ENCODE results near the gene ARHGAP6. TPM values are rescaled to one million over a fixed set of nuclear protein-coding genes. Genes with fewer than 3 reads are reported as not detected.

Gene ARHGAP6
- total RNA-seq, 1 donor from 2014 or later = 4.9 TPM

DNA sequence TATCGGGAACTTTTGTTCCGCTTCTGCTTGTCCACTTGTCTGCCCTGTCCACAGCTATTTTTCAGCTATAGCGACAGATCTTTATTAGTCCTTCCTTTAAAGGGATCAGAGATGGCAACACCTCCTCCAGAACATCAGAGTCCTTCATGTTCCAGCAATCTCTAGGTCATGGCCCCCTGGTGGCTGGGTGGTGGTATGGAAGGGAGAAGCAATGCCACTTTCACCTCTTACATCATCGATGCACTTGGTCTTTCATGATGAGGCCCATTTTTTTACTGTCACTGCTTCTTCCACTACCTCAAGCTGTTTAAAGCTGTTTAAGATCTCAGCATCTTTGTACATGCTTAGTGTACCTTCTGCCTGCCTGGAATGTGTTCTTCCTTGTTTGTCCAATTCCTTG, 106.7 kb downstream of the ARHGAP6 start:
- TF ChIP-seq CTCF (conservative IDR thresholded peaks at IDR 0.05; ENCODE audit: low read depth, low read length) = peak; percentile 52
- H3K4me3 ChIP-seq (ENCODE audit: low read depth, low read length) = no peak overlapping the region
- no peak for DNase-seq (ENCODE audit: low read depth)

DNA sequence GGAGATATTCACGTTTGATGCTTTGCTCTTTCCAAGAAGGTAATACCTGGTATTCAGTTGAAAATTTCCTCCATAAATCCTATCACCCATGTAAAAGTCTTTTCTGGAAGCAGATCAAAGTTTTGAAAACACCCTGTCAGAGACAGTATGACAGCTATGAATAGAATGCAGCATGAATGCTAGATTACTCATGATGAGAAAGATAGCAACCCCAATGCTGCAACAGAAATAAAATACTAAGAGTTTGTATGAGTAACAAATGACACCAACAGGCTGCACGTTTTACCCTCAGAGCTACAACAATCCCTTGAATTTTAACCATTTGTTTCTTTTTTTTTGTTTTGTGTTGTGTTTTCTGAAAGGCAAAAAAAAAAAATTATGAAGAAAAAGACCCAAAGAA, 108.6 kb downstream of the ARHGAP6 start:
- no peak for DNase-seq (ENCODE audit: low read depth)
- TF ChIP-seq CTCF (conservative IDR thresholded peaks at IDR 0.05; ENCODE audit: low read depth, low read length) = no peak
- H3K4me3 ChIP-seq (ENCODE audit: low read depth, low read length) = no peak overlapping the region

GRCh38 chrX:11555759-11556158, 110.0 kb downstream of the ARHGAP6 start:
- TF ChIP-seq CTCF (conservative IDR thresholded peaks at IDR 0.05; ENCODE audit: low read depth, low read length) = no peak
- DNase-seq (ENCODE audit: low read depth) = no peak
- no peak overlapping the region for H3K4me3 ChIP-seq (ENCODE audit: low read depth, low read length)

DNA sequence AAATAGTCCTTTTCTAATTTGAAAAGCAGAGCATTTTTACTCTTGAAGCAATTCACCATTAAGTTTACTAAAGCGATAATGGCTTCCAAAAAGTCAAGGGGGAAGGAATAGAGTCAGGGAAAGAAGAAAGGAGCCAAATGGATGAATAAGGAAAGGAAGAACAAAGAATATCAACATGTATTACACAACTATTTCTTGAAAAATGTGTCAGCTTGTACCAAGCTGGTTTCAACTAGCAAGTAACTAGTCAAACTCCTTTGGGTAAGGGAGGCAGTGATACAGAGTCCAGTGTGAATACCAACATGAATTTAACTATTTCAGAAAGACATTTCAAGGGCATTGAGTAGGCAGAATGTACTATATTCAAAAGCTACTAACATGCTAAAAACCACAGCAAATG, 112.1 kb downstream of the ARHGAP6 start:
- DNase-seq (ENCODE audit: low read depth) = no peak
- H3K4me3 ChIP-seq (ENCODE audit: low read depth, low read length) = no peak overlapping the region
- TF ChIP-seq CTCF (conservative IDR thresholded peaks at IDR 0.05; ENCODE audit: low read depth, low read length) = no peak

- no peak for DNase-seq (ENCODE audit: low read depth)
- no peak for TF ChIP-seq CTCF (conservative IDR thresholded peaks at IDR 0.05; ENCODE audit: low read depth, low read length)
- H3K4me3 ChIP-seq (ENCODE audit: low read depth, low read length) = no peak overlapping the region
These were observed 114.6 kb downstream of the ARHGAP6 start for GRCh38 chrX:11551151-11551550.

- DNase-seq (ENCODE audit: low read depth) = no peak
- no peak for TF ChIP-seq CTCF (conservative IDR thresholded peaks at IDR 0.05; ENCODE audit: low read depth, low read length)
- no peak overlapping the region for H3K4me3 ChIP-seq (ENCODE audit: low read depth, low read length)
These were observed 118.8 kb downstream of the ARHGAP6 start for GRCh38 chrX:11546917-11547316.

DNA sequence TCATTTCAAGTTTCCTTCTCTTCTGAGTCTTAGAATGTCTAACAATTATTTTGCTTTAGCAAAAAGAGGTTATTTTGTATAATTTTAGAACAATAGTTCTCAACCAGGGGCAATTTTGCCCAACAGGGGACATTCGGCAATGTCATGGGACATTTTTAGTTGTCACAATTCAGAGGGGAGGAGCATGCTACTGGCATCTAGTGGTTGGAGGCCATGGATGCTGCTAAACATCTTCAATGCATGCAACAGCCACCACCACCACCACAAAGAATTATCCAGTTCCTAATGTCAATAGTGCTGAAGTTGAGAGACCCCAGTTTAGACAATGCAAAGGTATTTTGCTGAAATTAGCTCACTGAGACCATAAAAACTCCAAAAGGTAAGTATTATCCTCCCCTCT, 122.5 kb downstream of the ARHGAP6 start:
- no peak for DNase-seq (ENCODE audit: low read depth)
- no peak overlapping the region for H3K4me3 ChIP-seq (ENCODE audit: low read depth, low read length)
- no peak for TF ChIP-seq CTCF (conservative IDR thresholded peaks at IDR 0.05; ENCODE audit: low read depth, low read length)

Data from epithelial cell of proximal tubule (primary cell).